Gastroesophageal sphincter (tissue), 2 donors: ENCODE data around the gene SIGLEC8.

Experiments
- EP300 ChIP-seq: sonication (generic); formaldehyde crosslinking; IDR thresholded peaks from one replicate; pipeline ENCODE4 v1.6.1; 2017; ENCODE audit warnings: antibody characterized with exemption, mild to moderate bottlenecking
- POLR2A ChIP-seq, 2 donors: fragments of 450-650 bp; IDR thresholded peaks; one replicate each; pipeline ENCODE4 v1.6.1; 2017; ENCODE audit warnings: antibody characterized with exemption in 2 of 2, mild to moderate bottlenecking in 2 of 2, moderate library complexity in 1 of 2

GRCh38 chr19:51441410-51442390, 16.6 kb downstream of the SIGLEC8 start:
- TF ChIP-seq POLR2A (IDR thresholded peaks at IDR 0.05): no peak
- TF ChIP-seq EP300: no peak
